Measurements from ENCODE around the gene IGHMBP2. TPM values are rescaled to one million over a fixed set of nuclear protein-coding genes. Genes with fewer than 3 reads are reported as not detected.

IGHMBP2 gene
- total RNA-seq, 4 donors from 2014 or later = 9.7 to 15.3 (median 12.8) TPM

GRCh38 chr11:68961245-68961644 is 57.6 kb downstream of the IGHMBP2 start:
- 72 to 73% methylated on average over 7 to 8 of the region's 8 CpGs for WGBS, 2 donors
- Histone ChIP-seq H3K4me1 (peaks cover 0 to 6% (median 0%) of the 10 kb centered on the region in 3 donors), H3K36me3 (no peaks in the 10 kb centered on the region), H3K4me3 (no peak overlapping the region), H3K9me3 (no peaks in the 10 kb centered on the region), H3K27me3 (peaks cover 0 to 4% (median 0%) of the 10 kb centered on the region in 4 donors), H3K27ac (no peak overlapping the region)
- TF ChIP-seq CTCF (IDR thresholded peaks at IDR 0.05) = no peak
- TF ChIP-seq POLR2A (IDR thresholded peaks at IDR 0.05) = no peak
- DNase-seq = no peak
- intact Hi-C loops (cut with DNase I) = no loop called here

GRCh38 chr11:68962527-68963250 is 59.0 kb downstream of the IGHMBP2 start:
- WGBS, 2 donors = 74 to 78% methylated on average over 16 of the region's 16 CpGs
- Histone ChIP-seq H3K9me3 (no peaks in the 10 kb centered on the region), H3K27me3 (no peaks in the 10 kb centered on the region), H3K27ac (no peak overlapping the region), H3K36me3 (no peaks in the 10 kb centered on the region), H3K4me1 (no peaks in the 10 kb centered on the region), H3K4me3 (no peak overlapping the region)
- intact Hi-C loops (cut with DNase I) = no loop called here
- TF ChIP-seq CTCF (IDR thresholded peaks at IDR 0.05) (no peak), POLR2A (IDR thresholded peaks at IDR 0.05) (no peak)
- no peak for DNase-seq

GRCh38 chr11:68963779-68964178 is 60.1 kb downstream of the IGHMBP2 start:
- Histone ChIP-seq H3K36me3 (no peaks in the 10 kb centered on the region), H3K9me3 (no peaks in the 10 kb centered on the region), H3K27me3 (peaks cover 0 to 4% (median 0%) of the 10 kb centered on the region in 4 donors), H3K4me1 (no peaks in the 10 kb centered on the region), H3K4me3 (no peak overlapping the region), H3K27ac (no peak overlapping the region)
- TF ChIP-seq POLR2A (IDR thresholded peaks at IDR 0.05) (no peak), CTCF (IDR thresholded peaks at IDR 0.05) (no peak)
- intact Hi-C loops (cut with DNase I) = no loop called here
- WGBS, 2 donors = 67 to 90% methylated on average over 1 of the region's 3 CpGs
- no peak for DNase-seq

GRCh38 chr11:68965901-68966853 is 62.5 kb downstream of the IGHMBP2 start:
- TF ChIP-seq POLR2A (IDR thresholded peaks at IDR 0.05) (no peak), CTCF (IDR thresholded peaks at IDR 0.05) (no peak)
- WGBS, 2 donors = 80 to 81% methylated on average over 13 to 14 of the region's 15 CpGs
- Histone ChIP-seq H3K36me3 (no peaks in the 10 kb centered on the region), H3K9me3 (no peaks in the 10 kb centered on the region), H3K27me3 (peaks cover 0 to 8% (median 0%) of the 10 kb centered on the region in 4 donors), H3K4me3 (no peak overlapping the region), H3K4me1 (no peaks in the 10 kb centered on the region), H3K27ac (no peak overlapping the region)
- intact Hi-C loops (cut with DNase I) = no loop called here
- no peak for DNase-seq

Data from esophagus squamous epithelium (tissue), 5 donors.